H1 (cell line): ENCODE measurements around the gene PJA1. TPM values are rescaled to one million over a fixed set of nuclear protein-coding genes. Genes with fewer than 3 reads are reported as not detected.

Experiments used
- FOSL1 ChIP-seq: IDR thresholded peaks from 2 replicates; pipeline ENCODE4 v1.6.1; 2011; ENCODE audit warnings: mild to moderate bottlenecking, low read depth, low read length, moderate library complexity; ENCODE audit not compliant: insufficient read depth
- RAD21 ChIP-seq, 2 experiments: IDR thresholded peaks in 1 of 2; conservative IDR thresholded peaks in 1 of 2; 2 replicates each; pipeline ENCODE4 v1.6.1; 2011; ENCODE audit warnings: low read depth in 2 of 2, low read length in 2 of 2, improper control_type of control experiment in 1 of 2, inconsistent platforms in 1 of 2, mild to moderate bottlenecking in 1 of 2, moderate library complexity in 1 of 2
- SAP30 ChIP-seq: fragments of 300-600 bp; sonication (generic); IDR thresholded peaks from 2 replicates; pipeline ENCODE4 v1.7.1; 2012; ENCODE audit warnings: low read length, moderate library complexity, mild to moderate bottlenecking, inconsistent platforms; ENCODE audit not compliant: insufficient read depth, insufficient replicate concordance
- SUZ12 ChIP-seq: fragments of 200-600 bp; sonication (generic); IDR thresholded peaks from 2 replicates; pipeline ENCODE4 v1.6.1; 2012; ENCODE audit warnings: mild to moderate bottlenecking, inconsistent platforms, low read length, moderate library complexity, mixed read lengths
- polyA plus RNA-seq, 7 experiments: library from polyadenylated mRNA; depleted of rRNA in 3 of 7; stranded (reverse) in 5 of 7; unstranded in 2 of 7; fragments of >200 nt in 5 of 7; fragments of 200-250 nt in 2 of 7; gene quantifications; 1 replicate in 5 of 7; 2 replicates in 1 of 7; 4 replicates in 1 of 7; pipeline versions ENCODE4 v1.2.1 to v1.2.3, GENCODE V29; 2011 to 2013; ENCODE audit warnings: missing spikeins in 2 of 7, mixed read lengths in 2 of 7
- total RNA-seq: library from RNA; stranded (reverse); fragmentation: NEBNext Ultra II Directional; extraction: Animal tissue kit (Norgen Biotek cat#: 25700); gene quantifications from 2 replicates; pipeline ENCODE4 v1.2.1, GENCODE V29; 2021

PJA1 gene
- total and polyA plus RNA-seq, 2 of the 8 experiments (the other 6 are each of a cell fraction or from before 2014, with no cell fraction given) = 25.7 to 37.0 TPM

DNA sequence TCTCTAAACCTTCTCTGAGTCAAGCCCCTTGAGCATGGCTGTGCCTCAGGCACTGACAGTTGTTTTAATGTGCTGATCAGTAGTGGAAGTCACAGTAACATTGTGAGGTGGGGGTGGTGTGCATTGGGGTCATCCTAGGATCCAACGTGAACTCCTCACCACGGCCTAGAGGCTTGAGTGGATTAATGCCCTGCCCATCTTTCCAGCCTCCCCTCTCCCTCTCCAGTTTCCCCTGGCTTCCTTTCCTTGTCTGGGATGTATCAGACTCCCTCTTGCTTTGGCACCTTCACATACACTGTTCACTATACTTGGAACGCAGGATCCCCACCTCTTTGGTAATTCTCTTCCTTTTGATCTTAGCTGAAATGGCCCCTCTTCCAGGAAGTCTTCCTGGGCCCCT, 13.3 kb upstream of the PJA1 start (continued):
- TF ChIP-seq RAD21 (IDR thresholded peaks at IDR 0.05 in 1 of 2, conservative IDR thresholded peaks at IDR 0.05 in 1 of 2; ENCODE audit: low read depth in 2 of 2, low read length in 2 of 2) (no peak), SUZ12 (no peak), SAP30 (no peak), FOSL1 (no peak)
